Activated CD4-positive, alpha-beta T cell treated with anti-CD3 and anti-CD28 coated beads for 36 hours (primary cell): ENCODE data around the gene PDHB. TPM values are rescaled to one million over a fixed set of nuclear protein-coding genes. Genes with fewer than 3 reads are reported as not detected.

ENCODE experiments used
- ATAC-seq: fragments of 200-7000 bp; cut with Tn5 transposase; one replicate; pipeline ENCODE4 v1.10.0; 2021; ENCODE audit warnings: mild to moderate bottlenecking, moderate library complexity
- CTCF ChIA-PET: fragments of 350-600 bp; sonication (Branson Sonifier 250); formaldehyde crosslinking; loops from one replicate; lab custom pipeline; 2021; ENCODE audit warnings: antibody characterized with exemption; lab: Charles Lee
- POLR2A ChIA-PET: fragments of 350-600 bp; sonication (Branson Sonifier 250); formaldehyde crosslinking; loops from one replicate; lab custom pipeline; 2021; ENCODE audit warnings: antibody characterized with exemption, inconsistent platforms; lab: Charles Lee
- DNase-seq: peaks from one replicate; pipeline ENCODE4 v3.0.0-alpha.2; 2020
- H3K27ac Mint-ChIP-seq: one replicate; pipeline ENCODE4 v1.8.0; 2021; ENCODE audit warnings: mixed read lengths
- H3K27me3 Mint-ChIP-seq: one replicate; pipeline ENCODE4 v1.8.0; 2021; ENCODE audit warnings: mixed read lengths
- H3K36me3 Mint-ChIP-seq: one replicate; pipeline ENCODE4 v1.8.0; 2021; ENCODE audit warnings: low read depth, mixed read lengths
- H3K4me1 Mint-ChIP-seq: one replicate; pipeline ENCODE4 v1.8.0; 2021; ENCODE audit warnings: mixed read lengths
- H3K4me3 Mint-ChIP-seq: one replicate; pipeline ENCODE4 v1.8.0; 2021; ENCODE audit warnings: mild to moderate bottlenecking, moderate library complexity, mixed read lengths
- H3K9me3 Mint-ChIP-seq: one replicate; pipeline ENCODE4 v1.8.0; 2021; ENCODE audit warnings: low read depth, mixed read lengths
- intact Hi-C, 2 experiments: fragments of 100-400 bp; cut with DNase I in 1 of 2; cut with micrococcal nuclease in 1 of 2; formaldehyde crosslinking; loops; one replicate each; pipeline versions ENCODE4 v1.14.2 to v1.15.1; 2022 to 2024; cut with DNase I, micrococcal nuclease
- total RNA-seq, 2 experiments: library from RNA; stranded (reverse); gene quantifications; one replicate each; pipeline ENCODE4 v1.2.3, GENCODE V29; 2021

PDHB gene
- total RNA-seq, 2 experiments from 2014 or later, result 42.7 to 50.7 TPM

DNA sequence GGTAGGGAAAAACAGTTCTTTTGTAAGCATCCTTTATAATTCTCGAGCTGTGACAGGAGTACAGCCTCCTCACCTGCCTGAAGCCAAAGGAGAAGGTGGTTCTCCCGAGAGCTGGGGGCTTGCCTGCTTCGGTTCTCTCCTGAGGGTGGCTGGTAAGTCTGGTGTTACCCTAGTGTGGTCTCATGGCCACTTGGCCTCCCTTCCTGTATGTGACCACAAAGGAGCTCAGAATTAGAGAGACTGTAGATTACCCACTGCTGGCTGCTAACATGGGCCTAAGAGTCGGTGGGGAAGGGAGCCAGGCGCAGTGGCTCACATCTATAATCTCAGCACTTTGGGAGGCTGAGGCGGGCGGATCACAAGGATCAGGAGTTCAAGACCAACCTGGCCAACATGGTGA is 12.6 kb downstream of the PDHB start:
- POLR2A ChIA-PET, result no interaction called here
- H3K27ac Mint-ChIP-seq, result no peak overlapping the region

DNA sequence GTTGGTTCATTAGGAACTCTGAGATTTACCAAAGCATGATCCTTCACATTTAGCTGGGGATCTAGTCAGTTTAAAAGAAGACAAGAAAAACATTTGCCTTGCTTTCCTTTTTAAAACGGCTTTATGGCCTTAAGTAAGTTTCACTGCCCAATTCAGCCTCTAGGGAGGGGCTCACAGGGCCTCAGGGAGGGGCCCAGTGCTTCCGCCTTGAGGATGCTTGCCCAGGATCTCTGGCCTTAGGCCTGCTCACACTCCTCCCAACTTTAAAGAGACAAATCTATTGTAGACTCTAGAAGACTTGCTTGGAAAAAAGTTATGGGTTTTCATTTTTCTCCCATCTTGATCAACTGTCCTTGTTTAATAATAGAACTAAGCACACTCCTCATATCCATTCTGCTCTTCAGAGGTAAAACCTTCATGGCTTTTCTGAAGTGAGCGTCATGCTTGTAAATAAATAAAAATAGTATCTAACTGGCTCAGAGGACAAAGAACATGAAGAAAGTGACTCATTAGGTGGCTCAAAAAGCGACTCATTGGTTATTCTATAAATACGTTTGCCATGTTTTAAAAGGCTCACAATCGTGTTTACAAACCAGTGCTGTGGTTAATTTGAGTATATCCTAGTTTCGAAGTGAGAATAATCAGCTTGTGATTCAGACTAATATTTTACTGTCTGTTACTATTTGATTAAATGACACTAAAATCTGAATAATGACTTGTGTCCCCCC is 13.7 kb downstream of the PDHB start:
- H3K27ac Mint-ChIP-seq, result peak overlapping the region; percentile 70
- ATAC-seq, result peak; percentile 49
- POLR2A ChIA-PET, result no interaction called here
- peaks cover 17% of the 10 kb centered on the region for H3K36me3 Mint-ChIP-seq
- no peak overlapping the region for H3K4me3 Mint-ChIP-seq
- no peaks in the 10 kb centered on the region for H3K9me3 Mint-ChIP-seq
- H3K27me3 Mint-ChIP-seq, result no peaks in the 10 kb centered on the region
- intact Hi-C loops, result no loop called here
- peaks cover 4% of the 10 kb centered on the region for H3K4me1 Mint-ChIP-seq
- no peak for DNase-seq
- CTCF ChIA-PET, result interaction anchor here (0.6 to 0.8 kb wide), 2 partner anchors 22 to 110 kb away, joined by 3 read pairs; no protein-coding TSS in a partner anchor

More for the DNA sequence above, 12.6 kb downstream of the PDHB start:
- Mint-ChIP-seq H3K9me3 (no peaks in the 10 kb centered on the region), H3K36me3 (peaks cover 16% of the 10 kb centered on the region), H3K4me1 (peaks cover 4% of the 10 kb centered on the region), H3K27me3 (no peaks in the 10 kb centered on the region), H3K4me3 (no peak overlapping the region)
- no peak for ATAC-seq
- intact Hi-C loops, result no loop called here
- CTCF ChIA-PET, result interaction anchor here (0.6 kb wide), 1 partner anchor 317 kb away, joined by 3 read pairs; no protein-coding TSS in a partner anchor
- DNase-seq, result no peak

GRCh38 chr3:58418227-58418626 is 15.4 kb downstream of the PDHB start:
- H3K4me3 Mint-ChIP-seq, result no peak overlapping the region
- H3K36me3 Mint-ChIP-seq, result peaks cover 12% of the 10 kb centered on the region
- H3K27ac Mint-ChIP-seq, result no peak overlapping the region
- no peak for DNase-seq
- intact Hi-C loops, result no loop called here
- H3K9me3 Mint-ChIP-seq, result no peaks in the 10 kb centered on the region
- ChIA-PET POLR2A (no interaction called here), CTCF (interaction anchor here (0.5 to 4.4 kb wide), 4 partner anchors 74 to 111 kb away, joined by 3 to 44 read pairs (median 4); partner anchors contain the start of genes HTD2, KCTD6 and RPP14)
- ATAC-seq, result no peak
- H3K4me1 Mint-ChIP-seq, result peaks cover 8% of the 10 kb centered on the region
- H3K27me3 Mint-ChIP-seq, result no peaks in the 10 kb centered on the region

DNA sequence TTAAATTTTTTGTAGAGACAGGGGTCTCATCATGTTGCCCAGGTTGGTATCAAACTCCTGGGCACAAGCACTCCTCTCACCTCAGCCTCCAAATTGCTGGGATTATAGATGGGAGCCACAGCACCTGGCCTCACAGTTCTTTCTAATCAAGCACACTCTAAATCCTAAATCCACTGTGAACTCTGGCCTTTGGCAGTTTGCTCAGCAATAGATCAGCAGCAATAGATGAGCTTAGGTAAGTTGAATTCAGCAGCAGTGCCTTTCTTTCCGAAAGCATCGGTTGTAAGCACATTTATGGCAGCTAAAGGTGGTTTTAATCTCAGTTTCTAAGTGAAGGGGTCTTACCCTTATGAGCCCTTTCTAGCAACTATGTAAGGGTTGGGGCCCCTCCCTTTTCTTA is 16.6 kb downstream of the PDHB start:
- ATAC-seq (no peak), DNase-seq (no peak)
- CTCF ChIA-PET, result interaction anchor here (4.4 kb wide), 1 partner anchor 110 kb away, joined by 44 read pairs; the partner anchor contains the start of genes HTD2 and RPP14
- intact Hi-C loops, result no loop called here
- Mint-ChIP-seq H3K27ac (no peak overlapping the region), H3K4me1 (peaks cover 8% of the 10 kb centered on the region), H3K36me3 (peaks cover 9% of the 10 kb centered on the region), H3K9me3 (no peaks in the 10 kb centered on the region), H3K4me3 (no peak overlapping the region), H3K27me3 (no peaks in the 10 kb centered on the region)
- POLR2A ChIA-PET, result no interaction called here

- Mint-ChIP-seq H3K36me3 (peaks cover 7% of the 10 kb centered on the region), H3K9me3 (no peaks in the 10 kb centered on the region), H3K4me1 (peaks cover 8% of the 10 kb centered on the region), H3K27ac (no peak overlapping the region), H3K27me3 (no peaks in the 10 kb centered on the region), H3K4me3 (no peak overlapping the region)
- ATAC-seq (no peak), DNase-seq (no peak)
- ChIA-PET POLR2A (interaction anchor here (0.6 to 1.4 kb wide), 2 partner anchors 94 to 110 kb away, joined by 4 read pairs; partner anchors contain the start of genes HTD2 and RPP14), CTCF (interaction anchor here (1.2 to 4.4 kb wide), 12 partner anchors 10 to 239 kb away, joined by 3 to 44 read pairs (median 6); partner anchors contain the start of genes HTD2 and RPP14)
- intact Hi-C loops, result no loop called here
Measured at GRCh38 chr3:58416191-58416590, 17.4 kb downstream of the PDHB start.

DNA sequence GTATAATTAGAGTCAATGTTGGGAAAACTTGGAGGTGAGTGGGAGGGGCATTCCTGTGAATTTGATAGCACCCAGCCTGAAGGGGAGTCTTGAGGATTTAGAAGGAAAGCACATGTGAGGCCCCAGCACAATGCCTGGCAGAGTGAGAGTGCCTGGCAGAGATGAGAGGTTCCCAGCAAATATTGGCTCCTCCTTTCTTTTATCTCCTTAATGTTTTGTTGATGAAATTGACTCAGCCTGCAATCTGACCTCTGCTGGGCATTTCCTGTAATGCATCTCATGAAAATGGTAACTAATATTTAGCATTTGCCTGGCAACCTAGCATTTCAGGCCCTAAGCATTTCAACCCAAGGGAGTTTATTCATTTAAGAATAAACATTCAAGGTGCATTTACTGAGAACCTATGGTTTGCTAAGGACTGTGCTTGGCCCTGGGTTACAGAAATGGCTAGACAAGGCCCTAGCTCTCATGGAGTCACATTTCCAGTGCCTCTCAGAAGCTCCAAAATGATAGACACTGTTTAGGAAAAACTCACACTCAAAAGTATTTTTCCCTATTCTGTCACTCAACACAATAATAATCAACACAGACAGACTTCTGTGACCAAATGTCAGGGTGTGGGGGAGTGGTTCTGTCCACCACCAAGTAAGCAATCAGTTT is 19.0 kb downstream of the PDHB start:
- ATAC-seq (peak; percentile 85), DNase-seq (peak; percentile 56)
- ChIA-PET POLR2A (interaction anchor here (1.4 kb wide), 1 partner anchor 108 kb away, joined by 4 read pairs; the partner anchor contains the start of genes HTD2 and RPP14), CTCF (interaction anchor here (0.6 to 4.4 kb wide), 29 partner anchors 11 to 376 kb away, joined by 3 to 44 read pairs (median 4); partner anchors contain the start of genes HTD2 and RPP14)
- intact Hi-C loops, result loop anchor here (1.0 to 5.0 kb wide), 9 partner anchors 58 to 238 kb away; partner anchors contain the start of genes ABHD6 (in 1 of the 2), HTD2 (in 1 of the 2) and RPP14 (in 1 of the 2)
- Mint-ChIP-seq H3K27me3 (no peaks in the 10 kb centered on the region), H3K4me1 (peaks cover 4% of the 10 kb centered on the region), H3K4me3 (no peak overlapping the region), H3K36me3 (peaks cover 13% of the 10 kb centered on the region), H3K9me3 (no peaks in the 10 kb centered on the region), H3K27ac (no peak overlapping the region)

DNA sequence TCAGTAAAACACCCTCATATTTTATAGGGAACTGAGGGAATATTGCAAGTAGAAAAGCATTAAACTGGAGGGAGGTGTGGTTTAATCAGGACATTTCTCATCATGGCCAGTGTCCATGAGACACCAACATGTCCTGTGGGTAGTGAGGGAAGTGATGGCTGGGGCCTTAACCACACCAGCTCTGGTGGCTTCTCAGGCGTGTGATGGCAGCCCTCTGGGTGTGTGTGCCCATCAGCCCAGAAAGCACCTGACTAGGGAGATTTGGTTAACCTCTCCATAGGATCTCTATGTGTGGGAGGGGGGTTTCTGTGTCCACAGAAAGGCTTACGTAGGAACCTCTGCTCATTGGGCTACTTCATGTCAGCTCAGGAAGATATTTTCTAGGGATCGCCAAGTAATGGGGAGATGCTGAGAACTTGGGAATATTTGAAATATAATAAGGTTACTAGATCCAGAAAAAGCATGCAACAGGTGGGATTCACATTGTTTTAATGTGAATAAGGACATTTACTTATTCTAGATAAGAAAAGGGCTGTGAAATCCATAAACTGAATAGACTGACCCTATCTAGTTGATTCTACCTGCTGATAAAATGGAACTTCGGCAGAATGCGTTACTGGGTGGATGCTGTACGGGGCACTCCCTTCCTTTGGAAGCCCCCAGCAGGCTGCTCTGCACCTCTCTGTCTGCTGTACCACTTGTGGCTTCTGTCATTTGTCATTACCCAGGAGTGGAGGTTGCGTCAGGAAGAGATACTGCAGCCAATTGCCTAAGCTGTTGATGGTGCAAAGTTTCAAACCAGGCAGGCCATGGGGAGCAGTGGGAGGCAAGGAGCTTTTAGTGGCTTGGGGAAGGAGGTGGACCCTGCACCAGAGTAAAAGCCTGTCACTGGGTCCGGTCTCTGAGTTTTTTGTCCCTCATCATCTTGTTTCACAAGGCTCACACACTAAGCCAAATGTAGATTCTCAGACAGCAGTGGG is 21.5 kb downstream of the PDHB start:
- POLR2A ChIA-PET, result no interaction called here
- peaks cover 4% of the 10 kb centered on the region for H3K4me1 Mint-ChIP-seq
- no peaks in the 10 kb centered on the region for H3K9me3 Mint-ChIP-seq
- intact Hi-C loops, result loop anchor here in 1 of 2 experiments (5.0 kb wide), 1 partner anchor 120 kb away; no protein-coding TSS in a partner anchor
- H3K27ac Mint-ChIP-seq, result no peak overlapping the region
- no peak overlapping the region for H3K4me3 Mint-ChIP-seq
- CTCF ChIA-PET, result interaction anchor here (0.6 to 2.2 kb wide), 5 partner anchors 26 to 354 kb away, joined by 3 to 8 read pairs (median 3); partner anchors contain the start of genes HTD2 and RPP14
- H3K27me3 Mint-ChIP-seq, result no peaks in the 10 kb centered on the region
- ATAC-seq, result no peak
- H3K36me3 Mint-ChIP-seq, result peaks cover 20% of the 10 kb centered on the region
- DNase-seq, result no peak

DNA sequence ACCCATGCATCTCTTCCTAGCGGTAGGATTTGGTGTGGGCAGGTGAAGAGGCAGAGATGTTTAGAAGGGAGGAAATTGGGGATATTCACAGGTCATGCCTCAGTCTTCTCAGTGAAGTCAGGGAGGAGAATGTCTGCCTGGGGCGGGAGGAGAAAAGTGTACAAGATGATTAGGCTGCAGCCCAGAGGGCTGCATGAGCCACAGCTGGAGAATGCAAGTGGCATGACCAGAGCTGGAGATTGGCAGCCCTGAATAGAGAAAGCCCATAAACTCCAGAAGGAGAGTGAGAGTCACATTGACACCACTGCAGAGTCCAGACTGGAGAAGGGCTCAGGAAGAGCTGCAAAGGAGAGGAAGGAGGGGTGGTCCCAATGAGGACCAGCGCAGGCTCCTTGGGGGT is 22.6 kb downstream of the PDHB start:
- Mint-ChIP-seq H3K27me3 (no peaks in the 10 kb centered on the region), H3K27ac (no peak overlapping the region), H3K9me3 (no peaks in the 10 kb centered on the region), H3K4me1 (peaks cover 4% of the 10 kb centered on the region), H3K36me3 (peaks cover 25% of the 10 kb centered on the region), H3K4me3 (no peak overlapping the region)
- CTCF ChIA-PET, result interaction anchor here (0.5 to 1.2 kb wide), 4 partner anchors 28 to 194 kb away, joined by 3 to 4 read pairs (median 3); partner anchors contain the start of gene RPP14
- DNase-seq, result no peak
- no peak for ATAC-seq
- POLR2A ChIA-PET, result no interaction called here
- intact Hi-C loops, result loop anchor here in 1 of 2 experiments (5.0 kb wide), 1 partner anchor 121 kb away; no protein-coding TSS in a partner anchor

DNA sequence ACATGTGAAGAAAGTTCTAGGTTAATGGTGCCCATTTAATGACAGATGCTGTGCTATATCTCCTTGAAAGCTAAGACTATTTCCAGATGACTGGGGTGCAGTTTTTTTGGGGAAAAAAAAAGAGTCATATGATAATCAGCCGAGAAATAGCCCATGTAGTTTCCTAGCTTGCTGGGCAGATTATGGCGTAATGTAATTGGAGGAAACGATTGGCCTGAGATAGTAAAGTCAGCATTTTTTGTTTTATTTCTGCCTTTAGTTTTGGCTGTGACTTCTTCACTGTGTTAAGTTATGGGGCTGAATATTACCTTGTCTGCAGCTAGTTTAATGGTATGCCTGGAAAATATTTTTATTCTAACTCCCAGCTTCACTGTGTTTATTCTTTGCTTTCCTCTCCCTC is 24.0 kb downstream of the PDHB start:
- Mint-ChIP-seq H3K4me3 (no peak overlapping the region), H3K36me3 (peaks cover 23% of the 10 kb centered on the region), H3K27me3 (no peaks in the 10 kb centered on the region), H3K4me1 (peaks cover 4% of the 10 kb centered on the region), H3K9me3 (no peaks in the 10 kb centered on the region), H3K27ac (no peak overlapping the region)
- ChIA-PET POLR2A (interaction anchor here (0.5 kb wide), 1 partner anchor 60 kb away, joined by 7 read pairs; no protein-coding TSS in a partner anchor), CTCF (interaction anchor here (1.0 kb wide), 1 partner anchor 57 kb away, joined by 3 read pairs; no protein-coding TSS in a partner anchor)
- DNase-seq, result no peak
- intact Hi-C loops, result loop anchor here in 1 of 2 experiments (5.0 kb wide), 1 partner anchor 123 kb away; no protein-coding TSS in a partner anchor
- ATAC-seq, result no peak

GRCh38 chr3:58408906-58409305 is 24.7 kb downstream of the PDHB start:
- no peak for ATAC-seq
- no peak overlapping the region for H3K27ac Mint-ChIP-seq

More at GRCh38 chr3:58408906-58409305, 24.7 kb downstream of the PDHB start:
- no peak for DNase-seq
- Mint-ChIP-seq H3K4me1 (no peaks in the 10 kb centered on the region), H3K36me3 (peaks cover 25% of the 10 kb centered on the region), H3K27me3 (no peaks in the 10 kb centered on the region), H3K9me3 (no peaks in the 10 kb centered on the region), H3K4me3 (no peak overlapping the region)
- ChIA-PET POLR2A (no interaction called here), CTCF (no interaction called here)
- intact Hi-C loops, result no loop called here
